ENCODE measurements around the gene RASGRP3.

RASGRP3 gene

DNA sequence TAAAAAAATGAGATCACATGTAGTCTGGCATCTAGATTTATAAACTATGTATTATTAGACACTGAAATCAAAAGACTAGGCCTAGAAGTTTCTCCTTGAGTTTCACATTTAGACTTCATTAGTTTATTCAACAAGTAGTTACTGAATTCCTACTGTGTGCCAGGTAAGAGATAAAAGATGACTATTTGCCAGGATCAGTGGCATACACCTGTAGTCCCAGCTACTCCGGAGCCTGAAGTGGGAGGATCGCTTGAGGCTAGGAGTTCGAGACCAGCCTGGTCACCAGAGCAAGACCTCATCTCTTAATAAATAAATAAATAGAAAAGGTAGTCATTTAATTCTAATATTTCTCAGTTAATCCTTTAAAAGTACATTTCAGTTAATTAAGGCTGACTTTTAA, 120.6 kb downstream of the RASGRP3 start:
- TF ChIP-seq, protein P1, sequence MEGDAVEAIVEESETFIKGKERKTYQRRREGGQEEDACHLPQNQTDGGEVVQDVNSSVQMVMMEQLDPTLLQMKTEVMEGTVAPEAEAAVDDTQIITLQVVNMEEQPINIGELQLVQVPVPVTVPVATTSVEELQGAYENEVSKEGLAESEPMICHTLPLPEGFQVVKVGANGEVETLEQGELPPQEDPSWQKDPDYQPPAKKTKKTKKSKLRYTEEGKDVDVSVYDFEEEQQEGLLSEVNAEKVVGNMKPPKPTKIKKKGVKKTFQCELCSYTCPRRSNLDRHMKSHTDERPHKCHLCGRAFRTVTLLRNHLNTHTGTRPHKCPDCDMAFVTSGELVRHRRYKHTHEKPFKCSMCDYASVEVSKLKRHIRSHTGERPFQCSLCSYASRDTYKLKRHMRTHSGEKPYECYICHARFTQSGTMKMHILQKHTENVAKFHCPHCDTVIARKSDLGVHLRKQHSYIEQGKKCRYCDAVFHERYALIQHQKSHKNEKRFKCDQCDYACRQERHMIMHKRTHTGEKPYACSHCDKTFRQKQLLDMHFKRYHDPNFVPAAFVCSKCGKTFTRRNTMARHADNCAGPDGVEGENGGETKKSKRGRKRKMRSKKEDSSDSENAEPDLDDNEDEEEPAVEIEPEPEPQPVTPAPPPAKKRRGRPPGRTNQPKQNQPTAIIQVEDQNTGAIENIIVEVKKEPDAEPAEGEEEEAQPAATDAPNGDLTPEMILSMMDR (IDR thresholded peaks at IDR 0.05; ENCODE audit: low read depth, low read length): no peak
- H3K9me3 ChIP-seq: no peaks in the 10 kb centered on the region
- H3K27me3 ChIP-seq: no peaks in the 10 kb centered on the region
- H3K4me3 ChIP-seq (ENCODE audit: low read depth, low read length): no peak overlapping the region; the same call in 1 of the 2 replicates
- DNase-seq: no peak
- no peaks in the 10 kb centered on the region for H3K4me1 ChIP-seq
- peaks cover 26% of the 10 kb centered on the region for H3K36me3 ChIP-seq

DNA sequence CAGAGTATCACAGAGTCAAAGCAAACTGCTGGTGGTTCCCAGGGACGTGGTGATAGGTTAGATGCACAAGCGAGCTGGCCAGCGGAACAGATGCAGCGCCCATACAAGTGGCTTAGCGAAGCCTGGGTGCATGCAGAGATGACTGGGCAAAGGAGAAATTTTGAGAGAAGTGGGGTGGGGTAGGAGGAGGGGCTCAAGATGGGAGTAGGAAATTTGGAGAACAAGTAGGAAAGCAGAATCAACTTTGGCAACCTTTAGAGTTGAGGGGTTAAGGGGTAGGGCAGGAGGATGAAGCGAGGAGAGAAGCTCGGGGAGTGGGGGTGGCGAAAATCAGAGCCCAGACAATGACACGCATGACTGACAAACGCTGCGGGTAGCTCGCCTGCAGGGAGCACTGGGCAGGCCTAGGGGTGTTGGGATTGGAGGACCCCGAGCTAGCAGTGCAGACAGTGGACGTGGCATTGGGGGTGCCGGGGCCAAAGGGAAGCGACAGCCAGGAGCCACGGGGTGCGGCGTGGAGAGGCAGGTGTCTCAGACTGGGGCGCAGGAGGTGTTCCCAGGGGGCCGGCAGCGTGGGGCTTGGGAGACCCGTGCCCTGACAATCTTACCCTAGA, 122.2 kb downstream of the RASGRP3 start:
- Histone ChIP-seq H3K36me3 (peaks cover 10% of the 10 kb centered on the region), H3K9me3 (no peaks in the 10 kb centered on the region), H3K4me3 (ENCODE audit: low read depth, low read length) (peak overlapping the region; percentile 97), H3K27me3 (no peaks in the 10 kb centered on the region), H3K4me1 (no peaks in the 10 kb centered on the region)
- DNase-seq: peak; percentile 57
- TF ChIP-seq, protein P1 (IDR thresholded peaks at IDR 0.05; ENCODE audit: low read depth, low read length): 0 out of 2 replicates have a peak, but pooled peaks have one; percentile 2

DNA sequence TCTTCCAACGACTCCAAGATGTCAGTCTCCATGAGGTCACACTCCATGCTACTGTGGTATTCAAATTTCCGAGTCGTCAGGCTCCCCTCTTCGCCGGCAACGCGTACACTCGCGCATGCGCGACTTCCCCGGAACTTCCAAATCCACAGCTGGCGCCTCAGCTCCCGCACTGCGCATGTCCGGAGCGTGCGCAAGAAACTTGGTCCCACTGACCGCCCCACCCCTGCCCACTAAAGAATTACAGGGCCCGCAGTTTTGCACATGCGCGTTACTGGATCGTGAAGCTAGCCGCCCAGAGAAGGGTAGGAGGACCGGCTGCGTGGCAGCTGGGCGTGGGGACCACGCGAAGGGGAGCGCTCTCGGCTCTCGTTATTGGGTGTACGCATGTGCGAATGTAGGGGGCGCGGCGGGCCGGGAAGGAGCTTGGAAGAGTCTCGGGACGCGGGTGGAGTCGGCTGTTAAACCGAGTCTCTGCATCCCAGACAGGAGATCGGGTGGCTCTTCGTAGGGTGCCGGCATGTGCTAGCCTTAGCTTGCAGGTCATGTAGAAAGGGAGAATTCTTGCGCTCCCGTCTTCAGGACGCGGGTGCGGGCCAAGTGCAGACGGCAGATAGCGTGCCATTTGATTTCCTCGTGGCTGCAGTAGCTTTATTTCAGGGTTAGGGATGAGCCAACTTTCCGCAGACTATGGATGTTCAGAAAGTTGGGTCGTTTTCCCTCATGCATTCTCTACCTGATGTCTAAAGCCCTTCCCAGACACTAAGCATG, 122.9 kb downstream of the RASGRP3 start, which contains the start of gene FAM98A:
Gene FAM98A (minus strand): TSS at position 125 of the 768 bp plus-strand sequence. CDS start 78 bp downstream, at position 47.
- Histone ChIP-seq H3K4me1 (no peaks in the 10 kb centered on the region), H3K27me3 (no peaks in the 10 kb centered on the region), H3K4me3 (ENCODE audit: low read depth, low read length) (peak within 1 kb of the TSS; percentile 97), H3K36me3 (peaks cover 4% of the 10 kb centered on the region), H3K9me3 (no peaks in the 10 kb centered on the region)
- DNase-seq: peak; percentile 99
- TF ChIP-seq, protein P1 (IDR thresholded peaks at IDR 0.05; ENCODE audit: low read depth, low read length): 0 out of 2 replicates have a peak, but pooled peaks have one; percentile 5

GRCh38 chr2:33599943-33600192, 123.4 kb downstream of the RASGRP3 start:
- TF ChIP-seq, protein P1 (IDR thresholded peaks at IDR 0.05; ENCODE audit: low read depth, low read length): no peak
- Histone ChIP-seq H3K9me3 (no peaks in the 10 kb centered on the region), H3K27me3 (no peaks in the 10 kb centered on the region), H3K4me1 (no peaks in the 10 kb centered on the region), H3K36me3 (peaks cover under 1% of the 10 kb centered on the region; the same call in 1 of the 2 replicates), H3K4me3 (ENCODE audit: low read depth, low read length) (peak overlapping the region; percentile 97)
- no peak for DNase-seq

GRCh38 chr2:33602201-33602830, 125.9 kb downstream of the RASGRP3 start:
- no peaks in the 10 kb centered on the region for H3K9me3 ChIP-seq
- H3K36me3 ChIP-seq: no peaks in the 10 kb centered on the region
- no peaks in the 10 kb centered on the region for H3K4me1 ChIP-seq
- H3K4me3 ChIP-seq (ENCODE audit: low read depth, low read length): no peak overlapping the region
- H3K27me3 ChIP-seq: no peaks in the 10 kb centered on the region
- TF ChIP-seq, protein P1 (IDR thresholded peaks at IDR 0.05; ENCODE audit: low read depth, low read length): no peak
- DNase-seq: no peak

All from BE2C (cell line).